ENCODE measurements around the gene MBD3L2B.
"Not testable (repeated sequence)": the region's sequence is repeated elsewhere in the genome, so short reads cannot be mapped to it uniquely, and the experiment has no call there.

MBD3L2B gene

GRCh38 chr19:7068599-7068998 lies 47.4 kb upstream of the MBD3L2B start:
- Histone ChIP-seq H3K4me3 (ENCODE audit: low read length) (peak overlapping the region; percentile 29; the same call in 1 of the 2 replicates), H3K9me2 (replicated peaks; ENCODE audit: insufficient read depth, low read length) (no peaks in the 10 kb centered on the region), H3K27me3 (replicated peaks; ENCODE audit: insufficient read depth, low read length) (peaks cover 13% of the 10 kb centered on the region; the same call in 1 of the 2 replicates), H3K9ac (ENCODE audit: low read length) (no peak overlapping the region), H3K79me2 (ENCODE audit: low read length) (peaks cover 20% of the 10 kb centered on the region), H3F3A (ENCODE audit: insufficient read depth, low read length) (0 out of 2 replicates have a peak, but pooled peaks cover 6% of the 10 kb centered on the region), H4K20me1 (ENCODE audit: insufficient read depth, low read length) (no peaks in the 10 kb centered on the region), H2AFZ (ENCODE audit: low read length) (peak overlapping the region; percentile 73; the same call in 1 of the 2 replicates), H3K36me3 (replicated peaks; ENCODE audit: insufficient read depth, low read length) (peaks cover 12% of the 10 kb centered on the region), H3K9me3 (replicated peaks; ENCODE audit: insufficient read depth, low read length) (no peaks in the 10 kb centered on the region), H3K27ac (ENCODE audit: low read length) (no peak overlapping the region), H3K4me1 (ENCODE audit: low read length) (peaks cover 4% of the 10 kb centered on the region; the same call in 1 of the 2 replicates), H3K4me2 (ENCODE audit: low read depth, low read length) (peak overlapping the region; percentile 53)
- TF ChIP-seq, protein P1, sequence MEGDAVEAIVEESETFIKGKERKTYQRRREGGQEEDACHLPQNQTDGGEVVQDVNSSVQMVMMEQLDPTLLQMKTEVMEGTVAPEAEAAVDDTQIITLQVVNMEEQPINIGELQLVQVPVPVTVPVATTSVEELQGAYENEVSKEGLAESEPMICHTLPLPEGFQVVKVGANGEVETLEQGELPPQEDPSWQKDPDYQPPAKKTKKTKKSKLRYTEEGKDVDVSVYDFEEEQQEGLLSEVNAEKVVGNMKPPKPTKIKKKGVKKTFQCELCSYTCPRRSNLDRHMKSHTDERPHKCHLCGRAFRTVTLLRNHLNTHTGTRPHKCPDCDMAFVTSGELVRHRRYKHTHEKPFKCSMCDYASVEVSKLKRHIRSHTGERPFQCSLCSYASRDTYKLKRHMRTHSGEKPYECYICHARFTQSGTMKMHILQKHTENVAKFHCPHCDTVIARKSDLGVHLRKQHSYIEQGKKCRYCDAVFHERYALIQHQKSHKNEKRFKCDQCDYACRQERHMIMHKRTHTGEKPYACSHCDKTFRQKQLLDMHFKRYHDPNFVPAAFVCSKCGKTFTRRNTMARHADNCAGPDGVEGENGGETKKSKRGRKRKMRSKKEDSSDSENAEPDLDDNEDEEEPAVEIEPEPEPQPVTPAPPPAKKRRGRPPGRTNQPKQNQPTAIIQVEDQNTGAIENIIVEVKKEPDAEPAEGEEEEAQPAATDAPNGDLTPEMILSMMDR (IDR thresholded peaks at IDR 0.05; ENCODE audit: low read length) = no peak
- TF ChIP-seq EZH2 (optimal IDR thresholded peaks at IDR 0.05; ENCODE audit: low read depth, low read length) (no peak), EZH2phosphoT487 (IDR thresholded peaks at IDR 0.05; ENCODE audit: low read length) (no peak)
- DNase-seq = no peak

- Histone ChIP-seq H3K27me3 (replicated peaks; ENCODE audit: insufficient read depth, low read length) (peaks cover 17% of the 10 kb centered on the region; the same call in 1 of the 2 replicates), H4K20me1 (ENCODE audit: insufficient read depth, low read length) (no peaks in the 10 kb centered on the region), H3K9ac (ENCODE audit: low read length) (no peak overlapping the region), H3F3A (ENCODE audit: insufficient read depth, low read length) (0 out of 2 replicates have a peak, but pooled peaks cover 6% of the 10 kb centered on the region), H3K4me1 (ENCODE audit: low read length) (peaks cover 4% of the 10 kb centered on the region; the same call in 1 of the 2 replicates), H3K9me3 (replicated peaks; ENCODE audit: insufficient read depth, low read length) (no peaks in the 10 kb centered on the region), H3K36me3 (replicated peaks; ENCODE audit: insufficient read depth, low read length) (peaks cover 9% of the 10 kb centered on the region), H3K9me2 (replicated peaks; ENCODE audit: insufficient read depth, low read length) (no peaks in the 10 kb centered on the region), H3K27ac (ENCODE audit: low read length) (no peak overlapping the region), H3K4me3 (ENCODE audit: low read length) (no peak overlapping the region), H3K4me2 (ENCODE audit: low read depth, low read length) (no peak overlapping the region), H2AFZ (ENCODE audit: low read length) (no peak overlapping the region), H3K79me2 (ENCODE audit: low read length) (peaks cover 20% of the 10 kb centered on the region)
- no peak for DNase-seq
- TF ChIP-seq EZH2 (optimal IDR thresholded peaks at IDR 0.05; ENCODE audit: low read depth, low read length) (no peak), EZH2phosphoT487 (IDR thresholded peaks at IDR 0.05; ENCODE audit: low read length) (no peak)
- TF ChIP-seq, protein P1 (IDR thresholded peaks at IDR 0.05; ENCODE audit: low read length) = no peak
Measured at GRCh38 chr19:7067716-7068115, 46.5 kb upstream of the MBD3L2B start.

- not testable (repeated sequence) for H3K4me2 ChIP-seq (ENCODE audit: low read depth, low read length); H3F3A ChIP-seq (ENCODE audit: insufficient read depth, low read length); H3K27ac ChIP-seq (ENCODE audit: low read length); H3K4me1 ChIP-seq (ENCODE audit: low read length); H2AFZ ChIP-seq (ENCODE audit: low read length); DNase-seq; H3K9me2 ChIP-seq (replicated peaks; ENCODE audit: insufficient read depth, low read length); H3K4me3 ChIP-seq (ENCODE audit: low read length); H3K9me3 ChIP-seq (replicated peaks; ENCODE audit: insufficient read depth, low read length); H3K36me3 ChIP-seq (replicated peaks; ENCODE audit: insufficient read depth, low read length); H3K9ac ChIP-seq (ENCODE audit: low read length); H4K20me1 ChIP-seq (ENCODE audit: insufficient read depth, low read length)
- Histone ChIP-seq H3K79me2 (ENCODE audit: low read length) (peaks cover 20% of the 10 kb centered on the region), H3K27me3 (replicated peaks; ENCODE audit: insufficient read depth, low read length) (peaks cover 17% of the 10 kb centered on the region; the same call in 1 of the 2 replicates)
- TF ChIP-seq, protein P1 (IDR thresholded peaks at IDR 0.05; ENCODE audit: low read length) = peak; percentile 22; the same call in 1 of the 2 replicates
Measured at GRCh38 chr19:7067122-7067521, 45.9 kb upstream of the MBD3L2B start.
